Activated CD8-positive, alpha-beta memory T cell treated with anti-CD3 and anti-CD28 coated beads, Interleukin-2, amount 50 U/mL, for 1 hour (primary cell): Measurements from ENCODE around the gene GARIN5A.
"Not testable (repeated sequence)": the region's sequence is repeated elsewhere in the genome, so short reads cannot be mapped to it uniquely, and the experiment has no call there.

ENCODE experiments used
- DNase-seq: peaks from one replicate; pipeline ENCODE4 v3.0.0-alpha.2; 2020; ENCODE audit errors: extremely low read depth

Gene GARIN5A

GRCh38 chr19:50488389-50489194 lies 11.9 kb upstream of the GARIN5A start:
- DNase-seq: no peak

- no peak for DNase-seq
These were observed 10.3 kb upstream of the GARIN5A start for GRCh38 chr19:50486823-50487515.

DNA sequence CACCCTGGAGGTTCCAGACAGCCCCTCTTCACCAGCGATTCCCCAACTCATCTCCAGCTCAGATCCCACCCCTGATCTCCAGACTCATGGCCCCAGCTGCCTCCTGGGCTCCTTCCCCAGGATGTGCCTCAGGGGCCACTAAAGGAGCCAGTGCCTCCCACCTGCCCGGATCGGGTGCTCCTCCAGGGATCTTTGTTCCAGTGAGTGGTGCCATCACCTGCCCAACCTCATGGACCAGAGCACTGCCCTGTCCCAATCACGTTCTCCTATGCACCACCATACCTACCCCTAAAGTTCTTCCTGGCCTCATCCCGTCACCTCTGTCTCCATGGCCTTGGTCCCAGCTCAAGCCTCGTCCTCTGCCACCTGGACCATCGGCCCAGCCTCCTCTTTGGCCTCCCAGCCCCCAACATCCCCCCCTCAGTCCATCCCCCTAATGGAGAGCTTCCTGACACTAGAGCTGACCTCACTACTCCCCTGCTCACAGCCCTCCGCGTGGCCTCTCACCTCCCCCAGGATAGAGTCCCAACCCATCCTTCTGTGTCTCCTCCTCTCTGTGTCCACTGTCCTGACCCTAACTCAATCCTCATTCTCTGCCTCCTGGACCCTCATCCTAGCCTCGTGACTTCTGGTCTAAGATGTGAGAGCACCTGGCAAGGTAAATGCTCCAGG lies 8.8 kb upstream of the GARIN5A start:
- no peak for DNase-seq

- no peak for DNase-seq
These were observed 6.3 kb upstream of the GARIN5A start for GRCh38 chr19:50482916-50483315.

GRCh38 chr19:50482271-50482855 lies 5.7 kb upstream of the GARIN5A start:
- DNase-seq: no peak

- DNase-seq: no peak
These were observed 4.9 kb upstream of the GARIN5A start for GRCh38 chr19:50481351-50482149.

- DNase-seq: no peak
These were observed 3.8 kb upstream of the GARIN5A start for GRCh38 chr19:50480281-50481111.

DNA sequence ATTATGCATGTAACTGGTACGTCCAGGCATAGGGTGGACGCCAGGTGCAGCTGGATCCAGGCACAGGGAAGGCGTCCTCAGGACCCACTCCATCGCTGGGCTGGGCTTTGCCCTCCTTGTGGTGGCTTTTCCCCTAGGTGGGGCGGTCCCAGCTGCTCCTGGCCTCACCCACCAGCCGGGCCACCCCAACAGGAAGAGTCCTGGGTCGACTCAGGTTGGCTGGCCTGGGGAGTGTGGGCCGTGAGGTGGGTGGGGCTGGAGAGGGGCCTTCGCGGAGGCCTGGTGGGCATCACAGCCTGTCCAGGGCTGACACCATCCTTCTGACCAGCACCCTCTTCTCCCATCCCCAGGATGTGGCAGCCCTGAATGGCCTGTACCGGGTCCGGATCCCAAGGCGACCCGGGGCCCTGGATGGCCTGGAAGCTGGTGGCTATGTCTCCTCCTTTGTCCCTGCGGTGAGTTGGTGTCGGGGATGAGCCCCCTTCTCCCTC lies 3.2 kb upstream of the GARIN5A start:
- DNase-seq: no peak

DNA sequence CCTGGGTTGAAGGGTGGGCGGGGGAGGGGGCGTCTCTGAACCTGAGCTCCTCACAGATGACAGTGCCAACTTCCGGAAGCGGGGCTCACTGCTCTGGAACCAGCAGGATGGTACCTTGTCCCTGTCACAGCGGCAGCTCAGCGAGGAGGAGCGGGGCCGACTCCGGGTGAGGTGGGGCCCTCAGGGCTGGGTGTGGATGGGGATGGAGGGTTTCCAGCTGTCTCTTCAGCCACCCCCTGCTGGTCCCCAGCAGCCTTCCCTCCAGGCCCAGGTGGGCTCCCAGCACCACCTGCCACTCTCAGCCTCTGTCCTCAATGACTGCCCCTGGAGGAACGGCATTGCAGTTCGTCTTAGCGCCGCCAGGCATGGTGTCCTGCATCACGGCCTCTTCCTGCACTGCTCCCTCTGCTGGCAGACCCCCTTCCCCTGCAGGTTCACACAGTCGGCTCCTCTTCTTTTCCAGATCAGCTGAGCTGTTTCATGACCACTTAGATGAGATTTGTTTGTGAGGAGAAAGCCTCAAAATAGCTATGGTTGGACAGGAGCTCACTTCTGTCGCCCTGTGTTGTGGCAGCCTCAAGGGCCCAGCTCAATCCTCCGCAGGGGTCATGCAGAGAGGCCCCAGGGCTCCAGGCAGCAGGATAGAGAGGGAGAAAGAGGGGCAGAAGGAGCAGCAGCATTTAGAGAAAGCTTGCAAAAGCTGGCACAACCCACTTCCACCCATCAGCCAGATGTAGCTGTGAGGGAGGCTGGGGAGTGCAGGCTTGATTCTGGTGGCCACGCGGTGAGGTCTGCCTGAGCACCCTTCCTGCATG lies 2.5 kb upstream of the GARIN5A start:
- DNase-seq: no peak

GRCh38 chr19:50477751-50478515 lies 1.3 kb upstream of the GARIN5A start:
- no peak for DNase-seq

DNA sequence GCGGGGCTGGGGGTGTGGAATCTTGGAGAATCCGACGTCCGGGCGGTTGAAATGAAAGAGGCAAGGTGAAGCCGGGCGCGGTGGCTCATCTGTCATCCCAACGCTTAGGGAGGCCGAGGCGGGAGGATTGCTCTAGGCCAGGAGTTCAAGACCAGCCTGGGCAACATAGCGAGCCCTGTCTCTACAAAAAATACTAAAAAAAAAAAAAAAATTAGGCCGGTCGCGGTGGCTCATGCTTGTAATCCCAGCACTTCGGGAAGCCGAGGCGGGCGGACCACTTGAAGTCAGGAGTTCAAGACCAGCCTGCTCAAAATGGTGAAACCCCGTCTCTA lies 225 bp upstream of the GARIN5A start:
- no peak for DNase-seq

- DNase-seq: no peak
These were observed 868 bp downstream of the GARIN5A start for GRCh38 chr19:50475736-50476223.

GRCh38 chr19:50475101-50475568 lies 1.5 kb downstream of the GARIN5A start:
- DNase-seq: no peak

GRCh38 chr19:50473336-50473735 lies 3.3 kb downstream of the GARIN5A start:
- not testable (repeated sequence) for DNase-seq

DNA sequence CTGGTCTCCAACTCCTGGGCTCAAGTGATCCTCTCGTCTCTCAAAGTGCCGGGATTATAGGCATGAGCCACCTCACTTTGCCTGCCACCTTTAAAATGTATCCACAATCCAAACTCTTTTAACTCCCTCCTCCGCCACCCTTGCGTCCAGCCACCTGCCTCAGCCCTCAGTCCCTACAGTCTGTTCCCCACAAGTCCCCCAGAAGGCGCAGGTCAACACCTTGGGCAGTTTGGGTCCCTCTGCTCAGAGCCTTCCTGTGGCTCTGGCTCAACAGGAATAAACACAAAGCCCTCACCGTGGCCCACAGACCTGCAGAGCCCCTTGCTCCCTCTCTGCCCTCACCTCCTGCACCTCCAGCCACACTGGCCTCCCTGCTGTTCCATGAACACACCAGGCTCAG lies 7.8 kb downstream of the GARIN5A start:
- no peak for DNase-seq

- no peak for DNase-seq
These were observed 9.1 kb downstream of the GARIN5A start for GRCh38 chr19:50467566-50467965.

- DNase-seq: no peak
These were observed 10.0 kb downstream of the GARIN5A start for GRCh38 chr19:50466706-50467039.

DNA sequence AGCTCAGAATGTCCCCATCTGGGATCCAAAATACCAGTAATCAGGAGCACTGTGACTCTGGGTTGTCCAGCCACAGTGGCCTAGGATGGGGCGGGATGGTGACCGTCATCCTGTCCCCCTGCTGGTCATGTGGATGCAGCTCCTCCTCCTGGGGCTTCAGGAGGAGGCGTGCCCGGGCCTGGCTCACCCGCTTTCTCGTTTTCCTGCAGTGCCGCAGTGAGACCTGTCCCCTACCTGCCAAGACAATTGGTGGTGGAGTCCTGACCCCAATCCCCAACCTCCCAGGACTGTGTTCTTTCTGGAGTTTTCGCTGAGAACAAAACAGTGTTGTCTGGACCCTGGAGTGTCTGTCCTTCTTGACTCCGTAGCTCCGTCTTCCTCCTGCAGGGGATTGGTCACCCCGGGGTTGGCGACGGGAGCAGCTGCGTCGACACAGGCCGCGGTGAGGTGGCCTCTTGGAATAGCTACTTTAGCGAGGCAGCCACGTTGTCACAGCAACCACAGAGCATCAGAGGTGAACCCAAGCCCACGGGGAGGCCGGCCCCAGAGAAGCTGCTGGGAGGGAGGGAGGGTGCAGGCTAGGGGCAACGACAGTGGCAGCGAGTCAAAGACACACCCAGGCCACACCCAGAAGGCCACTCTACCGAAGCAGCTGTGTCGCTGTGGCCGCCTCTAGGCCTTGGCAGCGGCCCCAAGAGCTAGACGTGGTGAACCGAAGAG lies 10.5 kb downstream of the GARIN5A start:
- DNase-seq: no peak
